ENCODE data around the gene SLC17A4.

Gene SLC17A4, protein sequence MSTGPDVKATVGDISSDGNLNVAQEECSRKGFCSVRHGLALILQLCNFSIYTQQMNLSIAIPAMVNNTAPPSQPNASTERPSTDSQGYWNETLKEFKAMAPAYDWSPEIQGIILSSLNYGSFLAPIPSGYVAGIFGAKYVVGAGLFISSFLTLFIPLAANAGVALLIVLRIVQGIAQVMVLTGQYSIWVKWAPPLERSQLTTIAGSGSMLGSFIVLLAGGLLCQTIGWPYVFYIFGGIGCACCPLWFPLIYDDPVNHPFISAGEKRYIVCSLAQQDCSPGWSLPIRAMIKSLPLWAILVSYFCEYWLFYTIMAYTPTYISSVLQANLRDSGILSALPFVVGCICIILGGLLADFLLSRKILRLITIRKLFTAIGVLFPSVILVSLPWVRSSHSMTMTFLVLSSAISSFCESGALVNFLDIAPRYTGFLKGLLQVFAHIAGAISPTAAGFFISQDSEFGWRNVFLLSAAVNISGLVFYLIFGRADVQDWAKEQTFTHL

DNA sequence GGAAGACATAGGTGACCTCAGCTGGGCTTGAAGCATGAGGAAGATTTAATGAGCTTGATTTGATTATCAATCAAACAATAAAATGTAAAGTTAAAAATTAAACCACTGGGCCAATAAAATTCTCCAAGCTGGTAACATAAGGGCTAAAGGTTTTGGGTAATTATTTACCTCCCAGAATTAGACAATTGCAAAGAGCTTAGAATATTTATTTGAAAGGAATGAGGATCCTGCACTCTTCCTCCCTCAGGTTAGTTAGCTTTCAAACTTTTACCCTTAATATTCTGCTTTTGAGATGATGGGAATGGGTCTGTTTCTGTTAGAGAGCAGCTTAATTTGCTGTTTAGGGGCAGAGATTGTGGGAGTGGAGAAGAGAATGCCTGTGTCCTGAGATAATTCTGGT, at the start of gene SLC17A4:
Gene SLC17A4 (plus strand): TSS at position 208 of the 400 bp plus-strand sequence. CDS start 7,221 bp downstream, outside the sequence.
- TF ChIP-seq, protein P1, sequence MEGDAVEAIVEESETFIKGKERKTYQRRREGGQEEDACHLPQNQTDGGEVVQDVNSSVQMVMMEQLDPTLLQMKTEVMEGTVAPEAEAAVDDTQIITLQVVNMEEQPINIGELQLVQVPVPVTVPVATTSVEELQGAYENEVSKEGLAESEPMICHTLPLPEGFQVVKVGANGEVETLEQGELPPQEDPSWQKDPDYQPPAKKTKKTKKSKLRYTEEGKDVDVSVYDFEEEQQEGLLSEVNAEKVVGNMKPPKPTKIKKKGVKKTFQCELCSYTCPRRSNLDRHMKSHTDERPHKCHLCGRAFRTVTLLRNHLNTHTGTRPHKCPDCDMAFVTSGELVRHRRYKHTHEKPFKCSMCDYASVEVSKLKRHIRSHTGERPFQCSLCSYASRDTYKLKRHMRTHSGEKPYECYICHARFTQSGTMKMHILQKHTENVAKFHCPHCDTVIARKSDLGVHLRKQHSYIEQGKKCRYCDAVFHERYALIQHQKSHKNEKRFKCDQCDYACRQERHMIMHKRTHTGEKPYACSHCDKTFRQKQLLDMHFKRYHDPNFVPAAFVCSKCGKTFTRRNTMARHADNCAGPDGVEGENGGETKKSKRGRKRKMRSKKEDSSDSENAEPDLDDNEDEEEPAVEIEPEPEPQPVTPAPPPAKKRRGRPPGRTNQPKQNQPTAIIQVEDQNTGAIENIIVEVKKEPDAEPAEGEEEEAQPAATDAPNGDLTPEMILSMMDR (IDR thresholded peaks at IDR 0.05; ENCODE audit: low read depth, low read length): no peak
- H3K4me3 ChIP-seq (ENCODE audit: low read depth, low read length): no peak within 1 kb of the TSS

DNA sequence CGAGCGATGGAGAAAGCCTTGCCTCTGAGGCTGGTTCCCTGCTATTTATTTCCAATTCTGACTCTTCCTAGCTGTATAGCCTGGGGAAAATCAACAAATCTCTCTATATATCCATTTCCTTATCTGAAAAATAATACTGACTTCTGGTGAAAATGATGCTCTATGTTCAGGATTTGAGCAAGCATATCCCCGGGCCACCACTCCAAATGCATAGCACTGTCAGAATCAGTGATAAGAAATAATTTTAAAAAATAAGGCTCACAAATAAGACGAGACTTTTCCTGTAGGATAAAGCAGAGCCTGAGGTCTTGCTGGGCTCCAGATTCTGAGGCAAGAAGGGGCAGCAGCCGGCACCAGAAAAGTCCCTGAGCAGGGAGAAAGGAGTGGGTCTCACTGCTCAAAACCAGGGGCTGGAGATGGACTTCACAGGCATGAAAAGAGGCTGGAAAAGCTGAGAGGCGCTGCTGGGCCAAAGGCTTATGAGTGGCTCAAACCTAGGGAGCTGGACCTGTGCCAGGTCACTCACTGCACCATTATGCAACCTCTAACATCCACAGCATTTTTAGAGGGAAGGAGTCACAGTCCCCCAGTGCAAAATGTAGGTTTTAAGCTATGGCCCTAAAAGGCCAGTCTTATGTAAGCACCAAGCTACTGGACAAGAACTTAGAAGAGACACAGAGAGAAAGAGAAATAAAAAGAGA, 48.1 kb upstream of the SLC17A4 start:
- TF ChIP-seq, protein P1 (IDR thresholded peaks at IDR 0.05; ENCODE audit: low read depth, low read length): no peak
- H3K4me3 ChIP-seq (ENCODE audit: low read depth, low read length): no peak overlapping the region

DNA sequence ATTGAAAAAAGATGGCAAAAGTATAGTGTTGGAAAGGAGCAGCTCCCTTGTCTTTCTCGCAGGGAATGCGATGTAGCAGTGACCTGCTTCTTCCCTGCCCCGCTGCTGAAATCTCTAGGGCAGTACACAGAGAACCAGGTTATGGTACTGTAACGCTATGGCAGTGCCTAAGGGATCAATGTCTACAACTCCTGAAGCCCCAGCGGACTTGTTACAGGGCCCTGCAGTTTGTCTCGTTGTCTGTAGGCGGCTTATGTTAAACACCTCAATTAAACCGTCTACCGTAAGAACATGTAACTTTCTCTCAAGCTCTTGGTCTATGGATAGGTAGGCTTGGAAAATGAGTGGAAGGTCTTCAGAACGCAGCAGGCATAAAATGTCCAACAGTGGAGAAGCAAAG, 44.8 kb upstream of the SLC17A4 start:
- TF ChIP-seq, protein P1 (IDR thresholded peaks at IDR 0.05; ENCODE audit: low read depth, low read length): no peak
- H3K4me3 ChIP-seq (ENCODE audit: low read depth, low read length): no peak overlapping the region

DNA sequence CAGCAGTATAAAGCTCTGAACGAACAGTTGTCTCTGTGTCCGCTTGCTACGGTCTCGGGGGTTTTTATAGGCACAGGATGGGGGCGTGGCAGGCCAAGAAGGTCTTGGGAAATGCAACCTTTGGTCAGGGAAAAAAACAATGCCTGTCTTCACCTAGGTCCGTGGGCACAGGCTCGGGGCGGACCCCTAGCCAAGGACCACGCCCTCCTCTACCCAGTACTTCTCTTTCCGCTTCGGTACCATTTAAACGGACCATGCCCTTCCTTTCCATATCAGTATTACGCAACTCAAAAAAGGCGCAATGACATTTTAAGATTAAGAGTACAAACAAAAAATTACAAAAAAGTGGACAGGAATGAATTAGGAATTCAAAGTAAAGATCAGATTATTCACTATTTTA, 44.3 kb upstream of the SLC17A4 start:
- no peak overlapping the region for H3K4me3 ChIP-seq (ENCODE audit: low read depth, low read length)
- TF ChIP-seq, protein P1 (IDR thresholded peaks at IDR 0.05; ENCODE audit: low read depth, low read length): no peak

DNA sequence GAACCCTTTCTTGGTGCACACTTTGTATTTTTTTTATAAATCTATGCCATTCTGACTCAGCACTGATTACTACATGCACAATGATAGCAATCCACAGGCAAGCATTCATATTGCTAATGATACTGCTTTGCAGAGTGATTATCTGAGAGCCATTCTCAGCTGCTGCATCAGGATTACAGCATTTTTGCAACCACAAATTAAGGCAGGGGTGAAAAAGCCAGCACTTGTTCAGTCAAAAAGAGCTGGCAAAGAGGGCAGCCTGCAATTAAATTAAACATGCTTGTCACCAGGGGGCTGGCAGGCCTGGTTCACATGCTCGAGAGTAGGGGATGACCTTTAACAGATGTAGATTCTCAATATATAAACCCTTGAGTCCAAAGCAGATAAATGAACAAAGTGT, 40.7 kb upstream of the SLC17A4 start:
- no peak overlapping the region for H3K4me3 ChIP-seq (ENCODE audit: low read depth, low read length)
- TF ChIP-seq, protein P1 (IDR thresholded peaks at IDR 0.05; ENCODE audit: low read depth, low read length): no peak

DNA sequence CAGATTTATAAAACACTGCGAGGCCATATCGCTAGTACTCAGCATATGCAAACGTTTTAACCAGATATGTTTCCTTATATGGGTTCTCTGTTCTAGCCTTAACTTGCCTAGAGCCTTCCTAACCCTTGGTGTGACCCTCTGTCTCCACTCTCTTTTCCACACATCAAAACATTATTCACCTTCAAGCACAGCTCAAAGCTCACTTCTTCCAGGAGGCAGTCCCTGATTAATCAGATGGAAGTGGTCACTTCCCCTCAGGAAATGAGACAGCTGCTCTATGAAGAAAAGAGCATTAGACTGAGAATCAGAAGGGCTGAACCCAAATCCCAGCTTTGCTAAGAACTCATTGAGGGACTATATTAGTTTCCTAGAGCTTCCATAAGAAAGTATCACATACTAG, 39.8 kb upstream of the SLC17A4 start:
- TF ChIP-seq, protein P1 (IDR thresholded peaks at IDR 0.05; ENCODE audit: low read depth, low read length): no peak
- no peak overlapping the region for H3K4me3 ChIP-seq (ENCODE audit: low read depth, low read length)

DNA sequence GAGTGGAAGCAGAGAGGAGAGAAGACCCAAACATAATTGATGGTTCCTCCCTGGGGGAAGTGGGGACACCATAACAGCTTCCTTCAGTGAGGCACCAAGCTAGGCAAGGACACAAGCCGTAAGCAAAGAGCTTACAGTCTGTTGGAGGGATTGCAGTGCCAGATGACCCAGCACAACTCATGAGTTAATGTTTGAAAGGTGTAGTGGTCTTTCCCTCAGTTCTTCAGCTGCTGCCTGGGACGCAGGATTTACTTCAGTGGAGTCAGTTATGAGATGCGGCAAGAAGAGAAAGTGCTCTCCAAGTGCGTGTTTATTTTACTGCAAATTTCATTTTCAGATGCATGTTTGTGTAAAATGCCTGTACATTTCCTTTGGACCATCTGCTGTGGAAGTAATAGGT, 38.7 kb upstream of the SLC17A4 start:
- H3K4me3 ChIP-seq (ENCODE audit: low read depth, low read length): no peak overlapping the region
- TF ChIP-seq, protein P1 (IDR thresholded peaks at IDR 0.05; ENCODE audit: low read depth, low read length): no peak

All from WI38 (cell line).